ENCODE measurements around the gene IL4R.
"Not testable (repeated sequence)": the region's sequence is repeated elsewhere in the genome, so short reads cannot be mapped to it uniquely, and the experiment has no call there.

The IL4R gene

DNA sequence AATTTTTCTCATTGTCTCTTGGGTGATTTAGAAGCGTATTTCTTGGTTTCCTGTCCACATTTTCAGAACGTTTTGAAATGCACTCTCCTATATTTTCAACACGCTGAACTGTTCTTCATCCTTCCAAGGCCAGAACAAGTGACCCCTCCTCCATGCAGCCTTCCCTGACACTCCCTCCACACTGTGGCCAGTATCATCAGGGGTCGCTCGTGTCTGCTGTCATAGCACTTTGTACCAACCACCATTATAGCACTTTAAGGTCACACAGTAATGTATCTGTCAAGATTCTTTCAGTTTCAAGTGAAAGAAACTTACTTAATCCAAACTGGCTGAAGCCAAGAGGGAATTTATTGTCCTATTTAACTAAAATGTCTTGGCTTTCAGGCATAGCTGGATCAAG, 70.7 kb downstream of the IL4R start:
- no peak for DNase-seq

DNA sequence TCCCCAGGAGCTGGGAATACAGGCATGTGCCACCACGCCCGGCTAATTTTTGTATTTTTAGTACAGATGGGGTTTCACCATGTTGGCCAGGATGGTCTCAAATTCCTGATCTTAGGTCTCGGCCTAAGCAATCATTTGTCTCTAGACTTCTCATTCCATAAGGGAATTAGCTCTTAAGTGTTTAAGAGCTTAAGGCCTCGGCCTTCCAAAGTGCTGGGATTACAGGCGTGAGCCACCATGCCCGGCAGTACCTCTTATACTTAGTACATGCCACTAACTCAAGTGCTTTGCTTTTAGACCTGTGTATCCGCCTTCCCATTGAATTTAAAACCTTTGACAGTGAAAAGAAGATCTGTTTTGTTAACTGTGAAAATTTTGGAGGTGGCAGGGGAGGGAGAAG, 71.6 kb downstream of the IL4R start:
- DNase-seq = no peak

DNA sequence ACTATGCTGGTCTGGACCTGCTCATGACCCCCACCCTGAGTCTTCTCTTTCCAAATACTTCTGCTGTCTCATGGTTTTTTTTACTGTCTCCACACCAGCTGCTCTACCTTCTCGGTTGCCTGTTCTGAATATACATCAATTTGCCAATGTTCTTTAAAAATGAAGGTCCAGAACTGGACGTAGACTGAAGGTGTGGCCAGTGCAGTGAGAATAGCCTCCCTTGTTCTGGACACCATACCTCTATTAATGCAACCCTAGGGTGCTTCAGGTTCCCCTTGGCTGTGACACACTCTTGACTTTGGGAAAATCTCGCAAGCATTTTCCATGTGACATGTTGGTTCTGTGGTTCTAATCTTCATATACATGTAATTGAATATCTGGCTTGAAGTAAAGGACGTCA, 72.9 kb downstream of the IL4R start:
- no peak for DNase-seq

DNA sequence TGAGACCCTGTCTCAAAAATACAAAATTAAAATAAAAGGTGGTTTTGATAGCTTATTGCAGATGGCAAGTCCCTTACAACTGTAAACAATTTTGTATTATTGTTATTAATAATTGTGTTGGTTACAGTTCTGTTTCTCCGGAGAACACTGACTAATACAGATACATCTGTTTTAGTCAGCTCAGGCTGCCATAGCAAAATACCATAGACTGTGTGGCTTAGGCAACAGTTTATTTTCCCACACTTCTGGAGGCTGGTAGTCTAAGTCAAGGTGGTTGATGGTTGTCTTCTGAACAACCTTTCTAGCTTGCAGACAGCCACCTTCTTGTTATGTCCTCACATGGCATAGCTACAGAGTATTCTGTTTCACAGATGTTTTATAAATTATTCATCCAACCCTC, 74.0 kb downstream of the IL4R start:
- DNase-seq = no peak

DNA sequence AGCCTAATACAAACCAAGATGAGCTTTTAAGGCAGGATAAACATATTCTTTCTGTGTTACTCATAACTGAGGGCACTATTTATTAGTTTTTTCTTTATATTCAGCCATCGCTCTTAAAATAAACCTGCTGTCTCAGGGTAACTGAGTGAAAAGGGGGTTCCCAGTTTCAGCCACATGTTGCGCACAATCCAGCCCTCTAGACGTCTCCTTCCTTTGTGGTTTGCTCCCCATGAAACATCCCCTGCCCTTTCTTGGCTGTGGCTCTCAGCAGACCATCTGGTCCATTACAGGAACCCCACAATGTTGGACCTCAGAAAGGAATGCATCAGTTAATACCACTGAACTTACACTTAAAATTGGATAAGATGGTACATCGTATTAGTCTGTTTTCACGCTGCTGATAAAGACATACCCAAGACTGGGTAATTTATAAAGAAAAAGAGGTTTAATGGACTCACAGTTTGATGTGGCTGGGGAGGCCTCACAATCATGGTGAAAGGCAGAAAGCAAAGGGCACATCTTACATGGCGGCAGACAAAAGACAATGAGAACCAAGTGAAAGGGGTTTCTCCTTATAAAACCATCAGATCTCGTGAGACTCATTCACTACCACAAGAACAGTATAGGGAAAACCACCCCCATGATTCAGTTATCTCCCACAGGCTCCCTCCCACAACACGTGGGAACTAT, 75.6 kb downstream of the IL4R start:
- no peak for DNase-seq

GRCh38 chr16:27390151-27390550, 76.4 kb downstream of the IL4R start:
- no peak for DNase-seq

DNA sequence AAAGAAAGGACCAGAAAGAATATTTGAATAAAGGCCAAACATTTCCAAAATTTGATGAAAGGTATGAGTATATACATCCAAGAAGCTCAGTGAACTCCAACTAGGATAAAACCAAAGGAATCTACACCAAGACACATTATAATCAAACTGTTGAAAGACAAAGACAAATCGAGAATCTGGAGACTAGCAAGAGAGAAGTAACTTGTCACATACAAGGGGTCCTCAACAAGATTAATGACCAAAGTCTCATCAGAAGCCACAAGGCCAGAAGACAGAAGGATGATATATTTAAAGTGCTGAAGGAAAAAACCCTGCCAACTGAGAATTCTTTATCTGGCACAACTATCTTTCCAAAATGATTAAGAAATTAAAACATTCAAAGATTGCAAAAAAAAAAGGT, 78.9 kb downstream of the IL4R start:
- no peak for DNase-seq

GRCh38 chr16:27394516-27394915, 80.7 kb downstream of the IL4R start:
- DNase-seq = no peak

DNA sequence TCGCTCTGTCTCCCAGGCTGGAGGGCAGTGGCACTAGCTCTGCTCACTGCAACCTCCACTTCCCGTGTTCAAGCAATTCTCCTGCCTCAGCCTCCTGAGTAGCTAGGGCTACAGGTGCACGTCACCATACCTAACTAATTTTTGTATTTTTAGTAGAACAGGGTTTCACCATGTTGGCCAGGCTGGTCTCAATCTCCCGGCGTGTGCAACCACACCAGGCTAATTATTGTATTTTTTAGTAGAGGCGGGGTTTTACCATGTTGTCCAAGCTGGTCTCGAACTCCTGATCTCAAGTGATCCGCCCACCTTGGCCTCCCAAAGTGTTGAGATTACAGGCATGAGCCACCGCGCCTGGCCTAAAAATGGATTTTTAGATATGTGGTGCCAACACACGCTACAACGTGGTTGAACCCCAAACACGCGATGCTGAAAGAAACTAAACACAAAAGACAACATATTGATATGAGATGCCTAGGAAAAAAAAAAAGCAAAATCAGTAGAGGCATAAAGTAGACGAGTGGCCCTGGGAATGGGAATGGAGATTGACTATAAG, 84.6 kb downstream of the IL4R start:
- not testable (repeated sequence) for DNase-seq

DNA sequence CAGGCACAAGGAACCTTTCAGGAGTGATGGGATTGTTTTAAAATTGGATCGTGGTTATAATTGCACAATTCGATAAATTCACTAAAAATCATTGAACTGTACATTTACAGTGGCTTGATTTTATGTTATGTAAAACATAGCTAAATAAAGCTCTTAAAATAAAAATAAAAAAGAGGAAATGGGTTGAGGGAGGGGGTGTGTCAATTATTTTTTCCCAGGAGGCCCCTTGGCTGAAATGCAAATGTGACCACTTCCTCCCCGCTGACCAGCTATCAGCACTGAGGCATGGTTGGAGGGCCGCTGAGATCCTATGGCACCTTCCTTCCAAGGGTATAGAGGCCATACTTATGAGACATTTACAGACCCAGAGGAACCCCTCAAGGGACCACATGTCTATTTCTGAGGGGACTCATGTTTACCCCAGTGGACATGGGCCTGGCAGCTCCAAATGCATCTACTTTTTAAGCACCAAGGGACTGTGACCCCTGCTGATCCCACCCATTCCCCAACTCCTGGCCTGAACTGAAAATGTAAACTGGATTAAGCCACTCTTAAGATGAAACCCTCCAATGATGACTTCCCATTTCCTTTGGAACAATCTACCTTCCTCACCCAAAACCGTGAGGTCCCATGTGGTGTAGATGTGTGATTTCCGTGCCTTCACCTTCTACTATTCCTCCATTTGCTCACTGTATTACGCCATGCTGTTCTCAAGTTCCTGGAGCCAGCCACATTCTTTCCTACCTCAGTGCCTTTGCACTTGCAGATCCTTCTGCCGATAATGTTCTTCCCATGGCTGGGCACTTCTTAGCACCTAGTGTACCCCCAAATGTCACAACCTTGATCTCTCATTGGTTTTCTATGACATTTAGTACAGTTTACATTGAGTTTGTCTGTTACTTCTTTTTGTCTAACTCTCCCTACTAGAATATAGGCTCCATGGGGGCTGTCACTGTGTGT, 85.4 kb downstream of the IL4R start:
- DNase-seq = no peak

GRCh38 chr16:27399969-27400368, 86.2 kb downstream of the IL4R start:
- DNase-seq = no peak

DNA sequence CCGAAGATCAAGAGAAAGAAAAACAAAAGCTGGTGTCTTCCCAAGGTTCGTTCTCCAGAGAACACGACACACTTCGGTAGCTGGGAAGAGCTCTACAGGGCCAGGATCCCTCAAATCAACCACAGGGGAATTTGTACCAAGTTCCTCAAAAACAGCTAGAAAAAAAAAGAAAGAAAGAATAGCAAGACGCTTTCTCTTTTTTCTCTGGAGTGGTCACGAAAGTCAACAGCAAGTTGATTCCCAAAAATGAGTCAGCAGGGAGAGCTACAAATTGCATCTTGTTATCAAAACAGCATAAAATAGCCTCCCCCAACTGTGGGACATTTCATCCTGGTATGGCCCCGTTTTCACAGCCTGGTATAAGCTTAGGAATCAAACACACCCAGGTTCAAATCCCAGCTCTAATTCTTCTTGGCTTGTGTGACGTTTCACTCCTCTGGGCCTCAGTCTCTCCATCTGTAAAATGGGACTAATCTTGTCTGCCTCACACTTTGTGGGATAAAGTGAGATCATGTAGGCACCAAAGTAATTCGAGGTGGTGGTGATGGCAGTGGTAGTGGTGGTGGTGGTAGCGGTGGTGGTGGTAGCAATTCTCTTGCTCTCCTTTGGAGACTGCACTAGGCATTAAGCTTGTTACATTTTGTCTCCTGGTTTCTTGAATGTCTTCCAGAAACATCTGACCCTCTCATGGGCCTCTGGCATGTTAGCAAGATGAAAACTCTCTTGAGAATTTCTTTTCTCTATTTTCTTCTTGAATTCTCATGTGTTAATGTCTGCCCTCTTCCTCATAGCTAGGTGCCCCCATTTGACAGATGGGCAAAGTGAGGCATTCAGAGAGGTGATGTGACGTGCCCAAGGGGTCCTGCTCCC, 87.2 kb downstream of the IL4R start:
- DNase-seq = no peak

DNA sequence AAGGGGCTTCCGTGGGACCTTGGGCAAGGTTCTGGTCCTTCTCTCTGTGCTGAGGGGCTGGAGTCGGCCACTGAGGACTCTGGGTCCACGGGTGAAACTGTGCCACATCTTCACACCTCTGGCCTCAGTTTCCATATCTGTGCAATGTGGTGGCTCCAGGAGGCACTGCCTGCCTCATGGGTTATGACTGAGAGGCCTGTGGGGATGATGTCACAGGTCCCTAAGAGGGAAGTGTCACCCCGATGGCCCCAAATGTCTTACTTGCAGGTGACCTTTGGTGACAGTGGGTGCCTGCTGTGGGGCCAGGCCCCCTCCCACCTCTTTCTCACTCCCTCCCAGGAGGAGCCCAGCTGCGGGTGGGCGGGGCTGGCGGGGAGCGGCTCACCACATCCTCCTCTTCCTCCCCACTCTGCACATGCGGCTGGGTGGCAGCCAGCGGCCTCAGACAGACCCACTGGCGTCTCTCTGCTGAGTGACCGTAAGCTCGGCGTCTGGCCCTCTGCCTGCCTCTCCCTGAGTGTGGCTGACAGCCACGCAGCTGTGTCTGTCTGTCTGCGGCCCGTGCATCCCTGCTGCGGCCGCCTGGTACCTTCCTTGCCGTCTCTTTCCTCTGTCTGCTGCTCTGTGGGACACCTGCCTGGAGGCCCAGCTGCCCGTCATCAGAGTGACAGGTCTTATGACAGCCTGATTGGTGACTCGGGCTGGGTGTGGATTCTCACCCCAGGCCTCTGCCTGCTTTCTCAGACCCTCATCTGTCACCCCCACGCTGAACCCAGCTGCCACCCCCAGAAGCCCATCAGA, 88.2 kb downstream of the IL4R start, which contains the start of gene IL21R:
TSS of gene IL21R (plus strand) at position 407 of the 801 bp plus-strand sequence. CDS start 27,898 bp downstream, outside the sequence.
- peak; percentile 24 to 49 for DNase-seq

DNA sequence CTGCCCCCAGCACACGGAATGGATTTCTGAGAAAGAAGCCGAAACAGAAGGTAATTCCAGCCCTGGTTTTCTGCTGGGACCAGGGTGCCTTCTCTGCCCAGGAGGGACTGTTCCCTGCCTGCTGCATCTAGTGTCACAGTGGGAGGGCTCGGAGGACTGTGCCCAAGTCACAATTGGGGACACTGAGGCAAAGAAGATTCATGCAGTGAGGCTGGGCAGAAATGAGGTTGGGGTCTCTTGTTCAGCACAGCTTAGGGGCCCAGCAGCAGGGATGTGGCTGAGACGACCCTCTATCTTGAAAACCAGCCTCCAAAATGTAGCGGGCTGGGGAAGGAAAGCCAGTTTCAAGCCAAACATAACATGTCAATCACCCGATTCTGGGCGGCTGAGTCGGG, 88.8 kb downstream of the IL4R start:
- no peak for DNase-seq

- no peak for DNase-seq
These were observed 89.3 kb downstream of the IL4R start for GRCh38 chr16:27402964-27403600.

DNA sequence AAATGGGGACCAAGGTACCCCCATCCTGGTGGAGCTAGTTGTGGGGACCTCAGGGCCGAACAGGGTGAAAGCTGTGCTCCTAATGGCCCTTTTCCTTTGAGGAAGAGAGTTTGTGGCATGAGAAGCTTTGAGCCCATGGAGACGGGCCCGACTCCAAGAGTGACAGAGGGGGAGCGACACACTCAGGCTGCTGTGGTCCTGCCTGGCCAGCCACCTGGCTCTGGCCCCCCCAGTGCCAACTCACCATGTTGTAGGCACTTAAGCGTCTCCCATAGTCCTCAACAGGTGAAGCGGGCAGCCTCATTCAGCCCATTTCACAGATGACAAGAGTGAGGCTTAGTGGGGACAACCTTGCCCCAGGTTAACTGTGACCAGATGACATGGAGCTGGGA, 89.8 kb downstream of the IL4R start:
- no peak for DNase-seq

DNA sequence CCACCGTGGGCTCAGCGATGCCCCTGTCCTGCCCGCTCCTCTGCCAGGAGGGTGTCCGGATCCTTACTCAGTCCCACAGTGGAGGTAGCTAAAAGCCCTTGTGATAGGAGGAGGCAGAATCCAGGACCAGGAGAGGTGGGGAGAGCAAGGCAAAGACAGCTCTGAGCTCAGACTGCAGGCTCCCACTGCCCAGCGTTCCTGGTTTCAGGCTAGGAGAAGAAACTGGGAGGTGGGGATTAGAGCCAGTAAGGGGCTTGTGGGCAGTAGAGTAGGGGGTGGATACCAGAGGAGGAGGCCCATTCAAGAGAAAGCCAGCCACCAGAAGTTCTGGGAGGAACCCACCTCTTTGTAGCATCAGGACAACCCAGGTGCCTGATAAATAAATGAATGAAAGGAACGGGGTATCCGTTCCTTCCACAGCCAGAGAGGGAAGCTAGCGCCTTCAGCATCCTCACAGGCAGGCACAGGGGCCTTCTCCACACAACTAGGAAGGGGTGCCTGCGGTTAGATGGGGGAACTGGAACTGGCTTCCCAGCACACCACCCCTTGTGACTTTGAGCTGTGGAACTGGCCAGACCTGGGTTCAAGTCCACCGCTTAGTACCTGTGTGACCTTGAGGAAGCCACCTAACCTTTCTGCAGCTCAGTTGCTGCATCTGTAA, 90.5 kb downstream of the IL4R start:
- no peak for DNase-seq

DNA sequence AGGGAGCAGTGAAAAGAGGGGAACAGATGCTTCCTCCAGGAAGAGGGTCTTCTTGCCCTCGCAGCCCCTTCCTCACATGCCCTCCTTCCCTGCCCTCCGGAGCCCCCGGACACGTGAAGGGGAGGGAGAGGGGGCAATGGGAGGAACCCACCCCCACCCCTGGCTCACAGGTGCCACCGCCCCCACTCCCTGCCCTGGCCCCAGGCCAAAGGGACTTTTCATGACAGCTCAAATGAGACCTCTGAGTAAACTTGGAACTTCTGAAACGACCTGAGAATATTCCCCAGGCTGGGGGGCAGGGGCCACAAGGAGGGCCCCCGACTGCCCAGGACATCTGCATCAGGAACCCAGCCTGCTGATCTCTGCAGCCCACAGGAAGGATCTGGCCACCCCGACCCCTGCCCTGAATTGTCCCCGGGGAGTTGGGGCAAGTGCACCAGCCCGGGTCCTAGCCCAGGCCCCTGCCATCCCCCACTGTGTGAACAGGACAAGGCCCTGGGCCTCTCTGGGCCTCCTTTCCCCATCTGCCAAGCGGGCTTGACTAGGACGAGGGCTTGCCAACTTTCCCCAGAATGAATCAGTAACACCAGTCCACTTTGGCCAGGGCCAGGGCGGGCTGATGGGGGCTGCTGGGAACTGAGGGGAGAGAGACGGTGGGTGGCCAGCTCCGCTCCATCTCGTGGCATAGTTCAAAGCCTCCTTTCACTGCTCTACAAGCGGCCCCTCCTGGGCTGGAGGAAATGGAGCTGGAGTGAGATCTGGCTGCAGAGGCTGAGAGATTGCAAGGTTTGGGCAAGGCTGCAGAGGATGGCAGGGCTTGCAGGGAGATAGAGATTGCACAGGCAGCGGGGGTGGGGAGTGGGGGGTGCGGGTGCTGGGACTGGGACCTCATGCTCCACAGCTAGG, 92.0 kb downstream of the IL4R start:
- no peak for DNase-seq

DNA sequence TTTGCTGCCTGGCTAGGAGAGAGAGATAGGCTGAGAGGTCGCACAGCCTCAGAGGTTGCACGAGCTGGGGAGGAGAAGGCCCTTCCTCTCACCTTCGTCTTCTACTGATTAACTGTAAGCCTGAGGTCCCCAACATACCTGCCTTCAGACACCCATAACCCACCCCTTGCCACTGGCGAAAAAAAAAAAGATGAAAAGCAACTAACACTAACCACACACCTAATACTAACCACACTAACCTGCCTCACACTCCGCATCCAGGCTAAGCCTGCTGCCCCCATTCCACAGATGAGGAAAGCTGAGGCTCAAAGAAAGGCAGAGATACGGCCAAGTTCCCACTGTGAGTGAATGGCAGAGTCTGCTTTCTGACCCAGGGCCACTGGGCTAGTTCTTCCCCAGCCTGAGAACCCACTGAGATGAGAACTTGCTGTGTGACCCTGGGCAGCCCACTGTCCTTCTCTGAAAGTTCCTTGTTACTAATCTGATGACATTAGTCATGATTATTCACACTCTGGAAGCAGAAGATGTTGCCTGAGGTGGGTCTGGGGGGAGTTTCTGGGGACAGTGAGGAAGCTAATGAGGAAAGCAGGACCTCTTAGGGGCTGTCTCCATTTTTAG, 92.8 kb downstream of the IL4R start:
- no peak for DNase-seq
